Measurements from ENCODE around the gene NPR1.
"Not testable (repeated sequence)": the region's sequence is repeated elsewhere in the genome, so short reads cannot be mapped to it uniquely, and the experiment has no call there.

The NPR1 gene

DNA sequence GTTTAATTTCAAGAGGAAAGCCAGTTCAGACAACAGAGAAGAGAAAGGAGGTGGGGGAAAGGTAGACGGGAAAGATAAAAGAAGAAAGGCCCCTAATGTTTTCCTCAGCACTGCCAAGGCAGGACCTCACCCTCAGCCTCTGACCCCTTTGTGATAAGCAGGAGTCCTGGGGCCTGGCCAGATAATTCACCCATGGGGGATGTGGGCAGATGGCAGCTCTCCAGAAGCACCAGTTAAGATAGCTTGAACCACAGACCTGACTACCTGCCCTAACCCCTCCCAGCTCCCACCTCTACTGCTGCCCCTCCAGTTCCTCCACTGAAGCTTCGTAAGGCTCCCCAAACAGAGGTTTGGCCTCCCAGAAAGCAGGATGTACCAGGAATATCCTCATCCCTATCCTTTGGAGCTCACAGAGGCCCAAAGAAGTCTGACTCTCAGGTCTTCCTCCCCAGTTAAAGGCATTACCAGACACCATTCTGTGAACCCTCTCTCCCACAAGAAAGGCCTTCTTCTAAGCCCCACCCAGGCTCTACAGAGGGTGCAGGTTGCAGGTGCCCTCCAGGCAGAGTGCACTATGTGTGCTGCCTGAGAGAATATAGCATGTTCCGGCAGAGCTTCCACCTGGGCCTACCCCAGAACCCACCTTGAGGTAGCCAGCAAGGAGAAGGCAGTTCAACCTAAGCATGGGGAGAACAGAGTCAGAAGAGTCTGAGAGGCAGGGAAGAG, 29.2 kb upstream of the NPR1 start:
- DNase-seq (ENCODE audit: low read depth, low spot score) = no peak

- no peak for DNase-seq (ENCODE audit: low read depth, low spot score)
Observed at GRCh38 chr1:153649863-153650235, 28.6 kb upstream of the NPR1 start.

GRCh38 chr1:153651771-153652170, 26.7 kb upstream of the NPR1 start:
- DNase-seq (ENCODE audit: low read depth, low spot score) = no peak

DNA sequence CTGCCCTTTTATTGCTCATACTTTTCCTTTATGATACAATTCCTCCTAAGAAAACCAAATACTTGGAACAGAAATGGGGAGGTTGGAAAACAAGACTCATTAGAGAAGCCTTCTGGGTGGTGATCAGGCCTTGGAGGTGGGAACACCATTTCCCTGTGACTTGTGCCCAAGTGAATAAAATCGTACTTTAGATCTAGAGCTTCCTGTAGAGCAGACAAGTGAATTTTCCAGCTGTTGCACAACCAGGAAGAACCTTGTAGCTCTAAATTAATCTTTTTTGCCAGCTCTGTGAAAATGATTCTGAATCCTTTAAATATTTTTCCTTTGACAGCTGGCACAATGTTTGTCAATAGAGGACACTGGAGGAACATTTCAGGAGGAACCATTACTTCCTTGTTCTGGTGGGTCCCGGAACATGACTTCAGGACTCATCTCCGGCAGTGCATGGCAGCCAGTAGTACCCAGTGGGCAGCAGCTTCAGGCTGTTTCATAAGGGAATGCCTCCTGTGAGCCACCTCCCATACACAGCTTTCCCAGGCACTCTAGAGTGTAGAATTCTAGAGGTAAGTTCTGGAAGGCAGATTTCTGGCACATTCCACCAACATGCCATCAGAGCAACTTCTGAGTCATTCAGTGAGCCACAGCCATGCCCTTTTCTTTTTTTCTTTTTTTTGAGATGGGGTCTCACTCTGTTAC, 25.5 kb upstream of the NPR1 start:
- no peak for DNase-seq (ENCODE audit: low read depth, low spot score)

DNA sequence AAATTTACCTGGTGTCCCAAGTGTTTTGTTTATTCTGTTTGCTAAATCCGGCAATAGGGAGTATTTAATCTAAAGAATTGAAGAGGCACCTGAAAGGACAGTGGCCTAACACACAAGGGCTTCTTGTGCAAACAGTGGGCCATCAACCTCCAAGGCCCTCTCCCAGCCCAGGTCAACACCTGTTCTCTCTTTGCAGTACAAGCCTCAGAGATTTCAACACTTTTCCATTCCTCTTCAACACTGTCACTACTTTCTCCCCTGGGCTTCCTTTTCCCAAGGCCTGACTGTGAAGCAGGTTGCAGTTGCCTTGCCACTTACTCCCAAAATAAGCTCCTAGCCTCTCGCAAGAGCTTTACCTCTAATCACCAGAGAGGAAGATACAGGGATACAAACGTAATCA, 23.2 kb upstream of the NPR1 start:
- no peak for DNase-seq (ENCODE audit: low read depth, low spot score)

DNA sequence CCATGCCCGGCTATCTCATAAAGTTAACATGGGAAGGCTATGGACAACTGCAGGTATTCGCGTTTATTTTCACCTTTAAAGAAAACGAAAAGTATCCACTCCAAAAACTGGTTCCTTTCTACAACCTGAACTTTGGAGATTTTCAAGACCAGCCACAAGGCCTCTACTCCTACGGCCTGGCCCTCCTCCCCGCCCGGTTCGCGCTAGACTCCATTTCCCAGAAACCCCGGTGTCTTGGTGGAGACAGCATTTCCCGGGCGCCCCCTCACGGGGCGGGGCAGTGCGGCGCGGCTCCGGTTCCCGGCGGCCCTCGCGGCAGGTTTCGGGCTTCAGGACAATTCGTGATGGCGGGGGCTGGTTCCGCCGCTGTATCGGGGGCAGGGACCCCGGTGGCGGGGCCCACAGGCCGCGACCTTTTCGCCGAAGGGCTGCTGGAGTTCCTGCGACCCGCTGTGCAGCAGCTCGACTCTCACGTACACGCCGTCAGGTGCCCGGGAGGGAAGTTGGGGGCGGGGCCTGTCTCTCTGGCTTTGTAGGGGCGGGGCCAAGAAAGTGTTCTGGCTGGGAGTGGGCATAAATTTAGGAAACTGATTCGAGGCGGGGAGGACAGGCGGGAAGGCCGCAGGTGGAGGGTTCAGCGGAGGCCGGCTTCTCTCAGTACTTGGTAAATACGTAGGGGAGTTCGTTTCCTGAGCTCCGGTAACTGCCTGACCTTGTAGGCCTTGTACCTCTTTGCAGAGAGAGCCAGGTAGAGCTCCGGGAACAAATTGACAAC, 19.9 kb upstream of the NPR1 start, which contains the start of gene SNAPIN:
Gene SNAPIN, plus strand, starts transcription at position 304 of the 775 bp plus-strand sequence. Its CDS starts 41 bp downstream, at position 345.
- DNase-seq (ENCODE audit: low read depth, low spot score) = peak; percentile 93

DNA sequence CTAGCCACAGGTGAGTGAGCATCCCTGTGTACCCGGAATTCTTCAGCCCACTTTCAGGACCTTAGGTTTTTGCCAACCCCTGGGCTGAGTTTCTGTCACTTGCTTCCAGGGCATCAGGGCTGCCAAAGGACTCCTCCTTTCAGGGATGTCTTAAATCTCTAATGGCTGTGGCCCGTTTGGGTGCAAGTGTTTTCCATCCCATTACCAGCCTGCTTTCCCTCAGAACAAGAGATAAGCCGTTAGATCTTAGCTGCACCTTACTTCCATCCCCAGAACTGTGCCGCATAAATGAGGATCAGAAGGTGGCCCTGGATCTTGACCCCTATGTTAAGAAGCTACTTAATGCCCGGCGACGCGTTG, 19.3 kb upstream of the NPR1 start:
- DNase-seq (ENCODE audit: low read depth, low spot score) = no peak

- peak; percentile 31 for DNase-seq (ENCODE audit: low read depth, low spot score)
Observed at GRCh38 chr1:153659656-153660055, 18.8 kb upstream of the NPR1 start.

DNA sequence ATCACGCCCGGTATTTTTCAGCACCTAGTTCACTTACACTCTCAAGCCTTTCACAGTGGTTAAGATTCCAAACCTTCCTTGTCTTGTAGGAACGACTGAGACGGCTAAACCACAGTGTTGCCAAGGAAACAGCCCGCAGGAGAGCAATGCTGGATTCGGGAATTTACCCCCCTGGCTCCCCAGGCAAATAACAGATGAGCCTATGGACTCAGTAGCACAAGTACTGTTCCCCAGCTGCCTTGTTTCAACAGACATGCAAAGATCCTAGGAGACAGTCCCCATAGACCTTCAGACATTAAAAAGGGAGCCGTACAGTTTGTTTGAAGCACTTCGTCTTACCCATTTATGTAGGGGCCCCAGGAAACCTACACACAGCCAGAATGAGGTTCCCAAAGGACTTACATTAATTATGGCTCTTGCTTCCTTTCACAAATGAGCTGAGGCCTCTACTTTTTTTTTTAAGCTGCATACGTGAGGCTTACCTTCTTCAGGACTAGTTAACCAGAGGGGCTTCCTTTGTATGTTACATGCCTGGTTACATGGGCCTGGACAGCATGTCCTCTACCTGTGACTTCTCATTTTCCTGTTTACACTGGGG, 17.3 kb upstream of the NPR1 start:
- DNase-seq (ENCODE audit: low read depth, low spot score) = peak; percentile 22

- DNase-seq (ENCODE audit: low read depth, low spot score) = no peak
Observed at GRCh38 chr1:153662269-153662668, 16.2 kb upstream of the NPR1 start.

- DNase-seq (ENCODE audit: low read depth, low spot score) = no peak
Observed at GRCh38 chr1:153663211-153663610, 15.3 kb upstream of the NPR1 start.

- no peak for DNase-seq (ENCODE audit: low read depth, low spot score)
Observed at GRCh38 chr1:153667439-153667838, 11.0 kb upstream of the NPR1 start.

GRCh38 chr1:153668672-153669071, 9.8 kb upstream of the NPR1 start:
- not testable (repeated sequence) for DNase-seq (ENCODE audit: low read depth, low spot score)

DNA sequence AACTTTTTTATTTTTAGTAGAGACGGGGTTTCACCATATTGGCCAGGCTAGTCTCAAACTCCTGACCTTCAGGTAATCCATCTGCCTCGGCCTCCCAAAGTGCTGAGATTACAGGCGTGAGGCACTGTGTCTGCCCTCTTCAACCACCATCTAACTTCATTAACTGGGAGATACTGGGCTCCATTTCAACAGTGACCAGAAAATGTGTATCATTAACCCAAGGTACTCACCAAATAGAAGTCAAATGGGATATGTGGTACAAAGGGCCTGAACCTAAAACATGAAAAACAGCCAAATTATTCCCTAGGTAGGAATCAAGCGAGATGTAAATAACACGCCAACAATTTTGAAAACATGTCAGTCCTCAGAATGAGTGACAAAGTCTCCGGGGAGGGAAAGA, 8.9 kb upstream of the NPR1 start:
- DNase-seq (ENCODE audit: low read depth, low spot score) = no peak

GRCh38 chr1:153670257-153670858, 8.1 kb upstream of the NPR1 start:
- no peak for DNase-seq (ENCODE audit: low read depth, low spot score)

DNA sequence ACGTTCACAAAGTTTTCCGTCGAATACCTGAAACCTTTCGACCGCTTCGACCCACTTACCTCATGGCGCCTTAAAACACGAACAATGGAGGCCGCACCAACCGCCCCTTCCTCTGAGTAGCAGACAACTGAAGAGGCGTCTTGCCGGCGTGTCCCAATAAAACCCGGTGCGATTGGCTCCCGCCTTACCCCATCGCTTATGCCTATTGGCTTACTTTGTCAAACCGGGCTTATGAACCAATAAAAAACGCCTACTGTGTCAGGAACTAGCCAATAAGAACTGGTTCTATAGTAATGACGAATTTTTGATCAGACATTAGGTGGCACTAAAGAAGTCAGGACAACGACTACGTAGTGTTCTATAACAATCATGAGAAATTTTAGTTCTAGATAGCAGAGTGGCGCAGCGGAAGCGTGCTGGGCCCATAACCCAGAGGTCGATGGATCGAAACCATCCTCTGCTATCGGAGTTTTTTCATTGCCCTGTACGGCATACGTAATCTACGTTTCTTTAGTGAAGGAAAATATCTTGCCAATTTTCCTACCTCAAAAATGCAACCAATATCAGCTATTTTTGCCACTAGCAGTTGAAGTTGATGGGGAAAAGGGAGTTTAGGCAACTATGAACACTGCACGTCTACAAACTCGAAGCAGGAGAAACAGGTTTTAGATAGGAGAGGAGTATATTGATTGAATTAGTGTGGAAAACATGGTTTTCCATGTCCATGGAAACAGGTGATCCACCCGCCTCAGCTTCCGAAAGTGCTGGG, 7.4 kb upstream of the NPR1 start, which contains the start of gene ILF2:
Gene ILF2, minus strand, starts transcription at position 135 of the 769 bp plus-strand sequence. Its CDS starts 71 bp downstream, at position 64.
- peak; percentile 100 for DNase-seq (ENCODE audit: low read depth, low spot score)

- peak; percentile 28 for DNase-seq (ENCODE audit: low read depth, low spot score)
Observed at GRCh38 chr1:153671628-153672353, 6.7 kb upstream of the NPR1 start.

DNA sequence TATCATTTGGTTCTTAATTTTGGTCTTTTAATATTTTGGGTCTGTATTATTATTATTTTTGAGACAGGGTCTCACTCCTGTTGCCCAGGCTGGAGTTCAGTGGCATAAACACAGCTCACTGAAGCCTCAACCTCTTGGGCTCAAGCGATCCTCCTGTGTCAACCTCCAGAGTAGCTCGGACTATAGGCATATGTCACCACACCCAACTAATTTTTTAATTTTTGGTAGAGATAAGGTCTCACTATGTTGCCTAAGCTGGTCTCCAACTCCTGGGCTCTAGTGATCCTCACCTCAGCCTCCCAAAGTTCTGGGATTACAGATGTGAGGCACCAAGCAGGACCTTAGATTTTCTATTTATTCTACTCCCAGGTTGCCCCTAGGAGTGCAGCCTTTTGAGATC, 5.0 kb upstream of the NPR1 start:
- DNase-seq (ENCODE audit: low read depth, low spot score) = no peak

DNA sequence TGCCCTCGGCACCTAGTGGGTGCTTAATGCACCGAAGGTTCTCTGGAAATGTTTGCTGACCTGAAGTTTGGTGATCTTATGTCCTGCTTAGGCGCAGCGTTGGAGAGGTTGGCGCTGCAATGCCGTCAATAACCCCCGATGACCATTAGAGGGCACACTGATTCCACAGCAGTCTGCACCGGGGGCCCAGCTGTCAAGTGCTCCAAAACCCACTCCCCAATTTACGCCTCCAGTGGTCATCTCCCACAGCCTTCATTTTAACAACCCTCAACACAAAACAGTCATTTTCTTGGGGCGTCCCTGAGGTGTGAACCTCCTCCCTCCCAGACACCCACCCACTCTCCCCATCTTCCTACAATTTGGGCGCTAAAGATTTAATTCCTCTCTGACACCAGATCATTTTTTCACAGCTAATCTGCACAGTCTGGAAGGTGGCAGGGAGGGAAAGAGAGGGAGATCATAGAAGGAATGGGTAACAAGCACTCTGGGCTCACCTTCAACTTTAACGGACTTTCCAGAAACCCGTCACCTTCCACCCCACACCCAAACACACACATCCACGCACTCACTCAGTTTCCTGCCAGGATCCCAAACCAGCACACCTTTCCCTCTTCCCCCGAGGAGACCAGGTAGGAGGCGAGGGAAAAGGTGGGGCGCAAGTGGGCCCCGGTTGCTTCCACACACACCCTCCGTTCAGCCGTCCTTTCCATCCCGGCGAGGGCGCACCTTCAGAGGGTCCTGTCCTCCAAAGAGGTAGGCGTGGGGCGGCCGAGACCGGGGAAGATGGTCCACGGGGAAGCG, 570 bp upstream of the NPR1 start:
- DNase-seq (ENCODE audit: low read depth, low spot score) = peak; percentile 83
